Measurements from ENCODE around the gene CREB5. TPM values are rescaled to one million over a fixed set of nuclear protein-coding genes. Genes with fewer than 3 reads are reported as not detected.
"Not testable (repeated sequence)": the region's sequence is repeated elsewhere in the genome, so short reads cannot be mapped to it uniquely, and the experiment has no call there.

CREB5 gene
- total and polyA plus RNA-seq, 11 donors, result 7.6 to 38.7 (median 15.2) TPM

DNA sequence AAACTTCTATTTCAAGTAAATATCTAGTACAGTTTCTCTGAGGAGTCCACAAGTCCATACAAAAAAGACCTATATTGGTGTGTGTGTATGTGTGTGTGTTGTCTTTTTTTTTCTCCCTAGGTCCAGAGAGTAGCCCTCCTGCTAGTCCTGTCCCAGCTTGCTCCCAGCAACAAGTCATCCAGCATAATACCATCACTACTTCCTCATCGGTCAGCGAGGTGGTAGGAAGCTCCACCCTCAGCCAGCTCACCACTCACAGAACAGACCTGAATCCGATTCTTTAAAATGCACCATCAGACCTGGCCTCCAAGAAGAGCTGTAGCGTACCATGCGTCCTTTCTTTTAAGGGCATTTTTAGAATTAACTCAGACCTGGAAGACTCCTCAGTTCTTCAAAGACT is 406.7 kb downstream of the CREB5 start:
- Histone ChIP-seq H3K4me3 (no peak overlapping the region), H3K27me3 (no peaks in the 10 kb centered on the region), H3K36me3 (peaks cover 0 to 52% (median 35%) of the 10 kb centered on the region in 9 donors), H3K27ac (no peak overlapping the region), H3K4me1 (peaks cover 0 to 2% (median 0%) of the 10 kb centered on the region in 12 donors), H3K9me3 (no peaks in the 10 kb centered on the region)
- 86 to 91% (median 90%) methylated on average over 5 of the region's 5 CpGs for WGBS, 4 donors
- DNase-seq (no peak), ATAC-seq (no peak)
- intact Hi-C loops (cut with DNase I), result no loop called here
- TF ChIP-seq, protein P1, sequence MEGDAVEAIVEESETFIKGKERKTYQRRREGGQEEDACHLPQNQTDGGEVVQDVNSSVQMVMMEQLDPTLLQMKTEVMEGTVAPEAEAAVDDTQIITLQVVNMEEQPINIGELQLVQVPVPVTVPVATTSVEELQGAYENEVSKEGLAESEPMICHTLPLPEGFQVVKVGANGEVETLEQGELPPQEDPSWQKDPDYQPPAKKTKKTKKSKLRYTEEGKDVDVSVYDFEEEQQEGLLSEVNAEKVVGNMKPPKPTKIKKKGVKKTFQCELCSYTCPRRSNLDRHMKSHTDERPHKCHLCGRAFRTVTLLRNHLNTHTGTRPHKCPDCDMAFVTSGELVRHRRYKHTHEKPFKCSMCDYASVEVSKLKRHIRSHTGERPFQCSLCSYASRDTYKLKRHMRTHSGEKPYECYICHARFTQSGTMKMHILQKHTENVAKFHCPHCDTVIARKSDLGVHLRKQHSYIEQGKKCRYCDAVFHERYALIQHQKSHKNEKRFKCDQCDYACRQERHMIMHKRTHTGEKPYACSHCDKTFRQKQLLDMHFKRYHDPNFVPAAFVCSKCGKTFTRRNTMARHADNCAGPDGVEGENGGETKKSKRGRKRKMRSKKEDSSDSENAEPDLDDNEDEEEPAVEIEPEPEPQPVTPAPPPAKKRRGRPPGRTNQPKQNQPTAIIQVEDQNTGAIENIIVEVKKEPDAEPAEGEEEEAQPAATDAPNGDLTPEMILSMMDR (IDR thresholded peaks at IDR 0.05), result no peak
- no peak for TF ChIP-seq POLR2A (IDR thresholded peaks at IDR 0.05)

- Histone ChIP-seq H3K9me3 (no peaks in the 10 kb centered on the region), H3K27ac (no peak overlapping the region), H3K4me1 (peaks cover 0 to 7% (median 0%) of the 10 kb centered on the region in 12 donors), H3K4me3 (no peak overlapping the region), H3K27me3 (no peaks in the 10 kb centered on the region), H3K36me3 (peaks cover 0 to 39% (median 31%) of the 10 kb centered on the region in 9 donors)
- ATAC-seq (no peak), DNase-seq (no peak)
- TF ChIP-seq POLR2A (IDR thresholded peaks at IDR 0.05), result no peak
- TF ChIP-seq, protein P1 (IDR thresholded peaks at IDR 0.05), result no peak
- intact Hi-C loops (cut with DNase I), result no loop called here
- 94 to 97% (median 96%) methylated on average over 3 of the region's 3 CpGs for WGBS, 4 donors
Measured at GRCh38 chr7:28823582-28823981, 411.3 kb downstream of the CREB5 start.

DNA sequence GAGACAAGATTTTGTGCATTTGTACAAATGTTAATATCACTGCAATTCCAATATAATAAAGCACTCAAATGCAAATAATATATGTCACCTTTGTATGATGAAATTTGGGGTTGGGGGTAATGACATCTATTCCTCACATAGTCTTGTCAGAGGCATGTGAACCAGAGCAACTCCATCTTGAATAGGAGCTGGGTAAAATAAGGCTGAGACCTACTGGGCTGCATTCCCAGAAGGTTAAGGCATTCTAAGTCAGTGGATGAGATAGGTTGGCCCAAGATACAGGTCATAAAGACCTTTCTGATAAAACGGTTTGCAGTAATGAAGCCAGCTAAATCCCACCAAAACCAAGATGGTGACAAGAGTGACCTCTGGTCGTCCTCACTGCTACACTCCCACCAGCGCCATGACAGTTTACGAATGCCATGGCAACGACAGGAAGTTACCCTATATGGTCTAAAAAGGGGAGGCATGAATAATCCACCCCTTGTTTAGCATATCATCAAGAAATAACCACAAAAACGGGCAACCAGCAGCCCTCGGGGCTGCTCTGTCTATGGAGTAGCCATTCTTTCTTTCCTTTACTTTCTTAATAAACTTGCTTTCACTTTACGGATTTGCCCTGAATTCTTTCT is 413.6 kb downstream of the CREB5 start:
- H3K27ac ChIP-seq; H3K4me1 ChIP-seq; intact Hi-C loops (cut with DNase I); H3K4me3 ChIP-seq; H3K27me3 ChIP-seq; DNase-seq; H3K9me3 ChIP-seq; ATAC-seq: not testable (repeated sequence)
- 92 to 93% (median 92%) methylated on average over 8 of the region's 8 CpGs for WGBS, 4 donors
- peaks cover 0 to 16% (median 8%) of the 10 kb centered on the region in 9 donors for H3K36me3 ChIP-seq

DNA sequence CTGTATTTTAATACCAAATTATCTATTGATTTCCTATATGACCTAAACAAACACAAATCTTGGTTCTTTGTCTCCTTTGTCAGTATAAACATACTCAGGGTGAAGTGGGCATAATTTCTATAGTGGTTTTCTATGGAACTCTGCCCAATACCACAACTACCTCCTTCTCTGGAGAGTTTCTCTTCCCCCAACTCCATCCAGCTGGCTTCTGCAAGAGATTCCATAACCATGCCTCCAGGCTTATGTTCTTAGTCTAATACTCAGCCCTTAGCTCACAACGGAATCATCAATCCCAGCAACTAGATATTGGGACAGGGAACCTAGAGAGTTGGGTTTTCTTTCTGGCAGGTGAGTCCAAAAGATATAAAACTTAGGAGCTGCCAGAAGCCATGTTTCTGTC is 418.5 kb downstream of the CREB5 start:
- ATAC-seq (no peak), DNase-seq (no peak)
- intact Hi-C loops (cut with DNase I), result no loop called here
- Histone ChIP-seq H3K27ac (no peak overlapping the region), H3K27me3 (no peaks in the 10 kb centered on the region), H3K9me3 (no peaks in the 10 kb centered on the region), H3K4me1 (no peaks in the 10 kb centered on the region), H3K4me3 (no peak overlapping the region), H3K36me3 (no peaks in the 10 kb centered on the region)
- no peak for TF ChIP-seq POLR2A (IDR thresholded peaks at IDR 0.05)
- TF ChIP-seq, protein P1 (IDR thresholded peaks at IDR 0.05), result no peak
- 34 to 68% (median 47%) methylated on average over 1 of the region's 1 CpG for WGBS, 4 donors

- TF ChIP-seq, protein P1 (IDR thresholded peaks at IDR 0.05), result no peak
- TF ChIP-seq POLR2A (IDR thresholded peaks at IDR 0.05), result no peak
Measured at GRCh38 chr7:28832669-28833068, 420.4 kb downstream of the CREB5 start.

More at GRCh38 chr7:28832669-28833068, 420.4 kb downstream of the CREB5 start:
- WGBS, 4 donors, result 88 to 97% (median 92%) methylated on average over 2 to 3 of the region's 3 CpGs
- Histone ChIP-seq H3K4me1 (no peaks in the 10 kb centered on the region), H3K27ac (no peak overlapping the region), H3K9me3 (no peaks in the 10 kb centered on the region), H3K27me3 (no peaks in the 10 kb centered on the region), H3K36me3 (no peaks in the 10 kb centered on the region), H3K4me3 (no peak overlapping the region)
- ATAC-seq (no peak), DNase-seq (no peak)
- intact Hi-C loops (cut with DNase I), result no loop called here
